ENCODE data around the gene GNB5.

GRCh38 chr15:52086011-52086786 is 105.0 kb downstream of the GNB5 start:
- TF ChIP-seq EZH2 (IDR thresholded peaks at IDR 0.05; ENCODE audit: low read depth), result no peak
- no peak for TF ChIP-seq CTCF (conservative IDR thresholded peaks at IDR 0.05)
